ENCODE measurements around the gene TSPAN5.

- TF ChIP-seq, protein P1, sequence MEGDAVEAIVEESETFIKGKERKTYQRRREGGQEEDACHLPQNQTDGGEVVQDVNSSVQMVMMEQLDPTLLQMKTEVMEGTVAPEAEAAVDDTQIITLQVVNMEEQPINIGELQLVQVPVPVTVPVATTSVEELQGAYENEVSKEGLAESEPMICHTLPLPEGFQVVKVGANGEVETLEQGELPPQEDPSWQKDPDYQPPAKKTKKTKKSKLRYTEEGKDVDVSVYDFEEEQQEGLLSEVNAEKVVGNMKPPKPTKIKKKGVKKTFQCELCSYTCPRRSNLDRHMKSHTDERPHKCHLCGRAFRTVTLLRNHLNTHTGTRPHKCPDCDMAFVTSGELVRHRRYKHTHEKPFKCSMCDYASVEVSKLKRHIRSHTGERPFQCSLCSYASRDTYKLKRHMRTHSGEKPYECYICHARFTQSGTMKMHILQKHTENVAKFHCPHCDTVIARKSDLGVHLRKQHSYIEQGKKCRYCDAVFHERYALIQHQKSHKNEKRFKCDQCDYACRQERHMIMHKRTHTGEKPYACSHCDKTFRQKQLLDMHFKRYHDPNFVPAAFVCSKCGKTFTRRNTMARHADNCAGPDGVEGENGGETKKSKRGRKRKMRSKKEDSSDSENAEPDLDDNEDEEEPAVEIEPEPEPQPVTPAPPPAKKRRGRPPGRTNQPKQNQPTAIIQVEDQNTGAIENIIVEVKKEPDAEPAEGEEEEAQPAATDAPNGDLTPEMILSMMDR (IDR thresholded peaks at IDR 0.05; ENCODE audit: insufficient read depth, low read depth, low read length) = no peak
- TF ChIP-seq EZH2 (IDR thresholded peaks at IDR 0.05; ENCODE audit: insufficient read depth, low read length) = no peak
These were observed 72.8 kb downstream of the TSPAN5 start for GRCh38 chr4:98585596-98585995.
